PFSK-1 (cell line): ENCODE measurements around the gene SH2B3.
A peak's percentile ranks its signal among the peaks of the same experiment; 100 is the strongest.

Experiments used
- FOXP2 ChIP-seq: optimal IDR thresholded peaks from 2 replicates; pipeline ENCODE3; 2011; ENCODE audit warnings: borderline replicate concordance, control low read depth, inconsistent platforms; ENCODE audit not compliant: insufficient read depth; ENCODE audit errors: extremely low read length, extremely low read depth
- POLR2AphosphoS5 ChIP-seq: IDR thresholded peaks from 2 replicates; pipeline ENCODE4 v1.6.1; 2012; ENCODE audit warnings: low read depth, mild to moderate bottlenecking, control low read depth, low read length, moderate library complexity
- REST ChIP-seq, 2 experiments: IDR thresholded peaks; 2 replicates each; pipeline versions ENCODE4 v1.6.1 to v1.8.0; 2011 to 2012; ENCODE audit warnings: low read depth in 2 of 2, low read length in 2 of 2, control low read depth in 1 of 2, inconsistent platforms in 1 of 2, mild to moderate bottlenecking in 1 of 2, moderate library complexity in 1 of 2; ENCODE audit not compliant: insufficient read depth in 1 of 2
- SIN3A ChIP-seq: IDR thresholded peaks from 2 replicates; pipeline ENCODE4 v1.6.1; 2012; ENCODE audit warnings: mild to moderate bottlenecking, low read length, moderate library complexity, borderline replicate concordance; ENCODE audit not compliant: insufficient read depth
- TAF1 ChIP-seq: IDR thresholded peaks from 2 replicates; pipeline ENCODE4 v1.6.1; 2012; ENCODE audit warnings: low read length, control low read depth, borderline replicate concordance; ENCODE audit not compliant: insufficient read depth

The SH2B3 gene

GRCh38 chr12:111393700-111394300 lies 11.9 kb upstream of the SH2B3 start:
- TF ChIP-seq POLR2AphosphoS5 = no peak
- TF ChIP-seq FOXP2 = no peak
- TF ChIP-seq SIN3A = no peak
- no peak for TF ChIP-seq TAF1
- TF ChIP-seq REST (IDR thresholded peaks at IDR 0.05; ENCODE audit: insufficient read depth in 1 of 2, low read depth in 2 of 2, low read length in 2 of 2) = no peak

GRCh38 chr12:111394480-111394879 lies 11.2 kb upstream of the SH2B3 start:
- TF ChIP-seq SIN3A (no peak), TAF1 (no peak)

- TF ChIP-seq POLR2AphosphoS5 = no peak
- no peak for TF ChIP-seq SIN3A
- no peak for TF ChIP-seq REST (IDR thresholded peaks at IDR 0.05; ENCODE audit: insufficient read depth in 1 of 2, low read depth in 2 of 2, low read length in 2 of 2)
- TF ChIP-seq FOXP2 = no peak
- TF ChIP-seq TAF1 = no peak
Observed at GRCh38 chr12:111395336-111396187, 10.2 kb upstream of the SH2B3 start.

GRCh38 chr12:111396726-111397445 lies 8.8 kb upstream of the SH2B3 start:
- TF ChIP-seq FOXP2 (peak; percentile 66), POLR2AphosphoS5 (no peak)

GRCh38 chr12:111398530-111398929 lies 7.2 kb upstream of the SH2B3 start:
- no peak for TF ChIP-seq SIN3A
- TF ChIP-seq POLR2AphosphoS5 = no peak
- TF ChIP-seq TAF1 = no peak
- no peak for TF ChIP-seq REST (IDR thresholded peaks at IDR 0.05; ENCODE audit: insufficient read depth in 1 of 2, low read depth in 2 of 2, low read length in 2 of 2)
- no peak for TF ChIP-seq FOXP2

- no peak for TF ChIP-seq POLR2AphosphoS5
- no peak for TF ChIP-seq FOXP2
- TF ChIP-seq SIN3A = no peak
- no peak for TF ChIP-seq TAF1
- TF ChIP-seq REST (IDR thresholded peaks at IDR 0.05; ENCODE audit: insufficient read depth in 1 of 2, low read depth in 2 of 2, low read length in 2 of 2) = no peak
Observed at GRCh38 chr12:111401167-111401605, 4.5 kb upstream of the SH2B3 start.
